Renal cortex interstitium (tissue), 15 donors: ENCODE measurements around the gene ALKBH2. TPM values are rescaled to one million over a fixed set of nuclear protein-coding genes. Genes with fewer than 3 reads are reported as not detected.

Source experiments
- DNase-seq, 11 donors: peaks; one replicate each; pipeline ENCODE4 v3.0.0-alpha.2; 2013; ENCODE audit warnings: low read depth in 9 of 11, low spot score in 4 of 11; ENCODE audit errors: extremely low read depth in 1 of 11
- long read RNA-seq, 16 experiments: transcript quantifications; one replicate each; lab custom pipeline, GENCODE V29; 2026
- polyA plus RNA-seq, 3 donors: library from polyadenylated mRNA; unstranded; fragments of 120-200 nt; gene quantifications; one replicate each; pipeline ENCODE4 v1.2.1, GENCODE V29; 2013; ENCODE audit not compliant: insufficient read length in 3 of 3

Gene ALKBH2
- 10 to 100 TPM; 30.2 to 34.3 (median 32.1) TPM for polyA plus RNA-seq
- long read RNA-seq, donor 1, partial matches to known transcripts: 0 of 10 reads
- long read RNA-seq, donor 1, other reads (novel, unspliced or antisense): 0 of 10 reads
- long read RNA-seq, donor 2, partial matches to known transcripts: 0 of 5 reads
- long read RNA-seq, donor 2, other reads (novel, unspliced or antisense): 0 of 5 reads
- long read RNA-seq, donor 3, transcript ALKBH2-202 (4 exons, 1,159 nt): major isoform, 7 of 18 reads
- long read RNA-seq, donor 3, partial matches to known transcripts: 7 of 18 reads
- long read RNA-seq, donor 3, other reads (novel, unspliced or antisense): 0 of 18 reads
- long read RNA-seq, donor 4, transcript ALKBH2-202 (4 exons, 1,159 nt): major isoform, 6 of 12 reads
- long read RNA-seq, donor 4, partial matches to known transcripts: 0 of 12 reads
- long read RNA-seq, donor 4, other reads (novel, unspliced or antisense): 0 of 12 reads
- long read RNA-seq, donor 5: 0 reads
- long read RNA-seq, donor 6, transcript ALKBH2-202 (4 exons, 1,159 nt): major isoform, 7 of 20 reads
- long read RNA-seq, donor 6, partial matches to known transcripts: 8 of 20 reads
- long read RNA-seq, donor 6, other reads (novel, unspliced or antisense): 0 of 20 reads
- long read RNA-seq, donor 7, transcript ALKBH2-201 (4 exons, 1,030 nt): minor isoform, 5 of 15 reads
- long read RNA-seq, donor 7, transcript ALKBH2-202 (4 exons, 1,159 nt): major isoform, 8 of 15 reads
- long read RNA-seq, donor 7, partial matches to known transcripts: 0 of 15 reads
- long read RNA-seq, donor 7, other reads (novel, unspliced or antisense): 0 of 15 reads
- long read RNA-seq, donor 8, transcript ALKBH2-202 (4 exons, 1,159 nt): major isoform, 15 of 53 reads
- long read RNA-seq, donor 8, transcript ALKBH2-203 (2 exons, 574 nt): minor isoform, 5 of 53 reads
- long read RNA-seq, donor 8, partial matches to known transcripts: 22 of 53 reads
- long read RNA-seq, donor 8, other reads (novel, unspliced or antisense): 5 of 53 reads
- long read RNA-seq, donor 9, transcript ALKBH2-202 (4 exons, 1,159 nt): major isoform, 8 of 12 reads
- long read RNA-seq, donor 9, partial matches to known transcripts: 0 of 12 reads
- long read RNA-seq, donor 9, other reads (novel, unspliced or antisense): 0 of 12 reads
- long read RNA-seq, donor 10, partial matches to known transcripts: 0 of 8 reads
- long read RNA-seq, donor 10, other reads (novel, unspliced or antisense): 0 of 8 reads
- long read RNA-seq, donor 11, partial matches to known transcripts: 0 of 8 reads
- long read RNA-seq, donor 11, other reads (novel, unspliced or antisense): 0 of 8 reads
- long read RNA-seq, donor 12, partial matches to known transcripts: 0 of 6 reads
- long read RNA-seq, donor 12, other reads (novel, unspliced or antisense): 0 of 6 reads
- long read RNA-seq, donor 13: 0 reads
- long read RNA-seq, donor 14, transcript ALKBH2-201 (4 exons, 1,030 nt): minor isoform, 5 of 14 reads
- long read RNA-seq, donor 14, transcript ALKBH2-202 (4 exons, 1,159 nt): major isoform, 6 of 14 reads
- long read RNA-seq, donor 14, partial matches to known transcripts: 0 of 14 reads
- long read RNA-seq, donor 14, other reads (novel, unspliced or antisense): 0 of 14 reads
- long read RNA-seq, donor 15, partial matches to known transcripts: 0 of 5 reads
- long read RNA-seq, donor 15, other reads (novel, unspliced or antisense): 0 of 5 reads
- long read RNA-seq, donor 16, transcript ALKBH2-201 (4 exons, 1,030 nt): minor isoform, 7 of 39 reads
- long read RNA-seq, donor 16, transcript ALKBH2-202 (4 exons, 1,159 nt): major isoform, 13 of 39 reads
- long read RNA-seq, donor 16, partial matches to known transcripts: 13 of 39 reads
- long read RNA-seq, donor 16, other reads (novel, unspliced or antisense): 0 of 39 reads

GRCh38 chr12:109093022-109093918 lies at the start of gene ALKBH2:
Gene ALKBH2 (minus strand): TSS chr12:109093472. CDS start chr12:109092786, 686 bp downstream.
- DNase-seq: peak in 10 of 11 donors; percentile 76 to 92 (median 89)

DNA sequence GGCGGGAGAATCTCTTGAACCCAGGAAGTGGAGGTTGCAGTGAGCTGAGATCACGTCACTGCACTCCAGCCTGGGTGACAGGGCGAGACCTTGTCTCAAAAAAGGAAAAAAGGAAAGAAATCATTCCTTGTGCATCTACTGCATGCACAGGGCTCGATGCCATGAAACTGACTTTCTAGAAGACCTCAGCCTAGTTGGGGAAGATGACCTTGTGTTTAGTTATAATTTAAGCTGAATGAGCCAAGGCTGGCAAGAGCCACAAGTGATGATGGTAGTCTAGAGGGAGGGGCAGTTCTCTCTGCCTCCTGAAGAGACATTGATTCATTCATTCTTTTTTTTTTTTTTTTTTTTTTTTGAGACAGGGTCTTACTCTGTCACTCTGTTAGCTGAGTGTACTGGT lies 47.3 kb upstream of the ALKBH2 start:
- DNase-seq: no peak

GRCh38 chr12:109139791-109140190 lies 46.5 kb upstream of the ALKBH2 start:
- no peak for DNase-seq

- DNase-seq: no peak
Measured at GRCh38 chr12:109139360-109139759, 46.1 kb upstream of the ALKBH2 start.

- DNase-seq: no peak
Measured at GRCh38 chr12:109137055-109137454, 43.8 kb upstream of the ALKBH2 start.

GRCh38 chr12:109134186-109134917 lies 41.1 kb upstream of the ALKBH2 start:
- no peak for DNase-seq

- peak in 1 of 11 donors; percentile 31 for DNase-seq
Measured at GRCh38 chr12:109131154-109132050, 38.1 kb upstream of the ALKBH2 start.

- no peak for DNase-seq
Measured at GRCh38 chr12:109130297-109131153, 37.3 kb upstream of the ALKBH2 start.

- DNase-seq: no peak
Measured at GRCh38 chr12:109127533-109128242, 34.4 kb upstream of the ALKBH2 start.

DNA sequence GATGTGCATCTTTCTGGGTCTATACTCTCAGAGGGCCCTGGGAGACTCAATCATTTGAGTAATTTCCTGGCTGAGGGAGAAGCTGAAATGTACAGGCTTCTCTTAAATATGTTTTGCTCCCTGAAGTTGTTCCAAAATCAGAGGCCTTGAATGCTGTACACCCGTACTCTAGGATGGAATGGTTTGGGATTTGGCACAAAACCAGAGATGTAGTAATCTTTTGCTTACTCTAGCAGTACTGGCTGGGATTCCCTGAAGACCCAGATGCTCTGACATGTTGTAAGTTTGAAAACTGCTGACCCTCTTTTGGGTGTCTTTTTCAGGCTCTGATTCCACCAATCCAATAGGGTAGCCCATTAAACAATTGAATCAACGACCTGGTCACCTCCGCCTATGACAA lies 33.5 kb upstream of the ALKBH2 start:
- no peak for DNase-seq

- no peak for DNase-seq
Measured at GRCh38 chr12:109125791-109126190, 32.5 kb upstream of the ALKBH2 start.

DNA sequence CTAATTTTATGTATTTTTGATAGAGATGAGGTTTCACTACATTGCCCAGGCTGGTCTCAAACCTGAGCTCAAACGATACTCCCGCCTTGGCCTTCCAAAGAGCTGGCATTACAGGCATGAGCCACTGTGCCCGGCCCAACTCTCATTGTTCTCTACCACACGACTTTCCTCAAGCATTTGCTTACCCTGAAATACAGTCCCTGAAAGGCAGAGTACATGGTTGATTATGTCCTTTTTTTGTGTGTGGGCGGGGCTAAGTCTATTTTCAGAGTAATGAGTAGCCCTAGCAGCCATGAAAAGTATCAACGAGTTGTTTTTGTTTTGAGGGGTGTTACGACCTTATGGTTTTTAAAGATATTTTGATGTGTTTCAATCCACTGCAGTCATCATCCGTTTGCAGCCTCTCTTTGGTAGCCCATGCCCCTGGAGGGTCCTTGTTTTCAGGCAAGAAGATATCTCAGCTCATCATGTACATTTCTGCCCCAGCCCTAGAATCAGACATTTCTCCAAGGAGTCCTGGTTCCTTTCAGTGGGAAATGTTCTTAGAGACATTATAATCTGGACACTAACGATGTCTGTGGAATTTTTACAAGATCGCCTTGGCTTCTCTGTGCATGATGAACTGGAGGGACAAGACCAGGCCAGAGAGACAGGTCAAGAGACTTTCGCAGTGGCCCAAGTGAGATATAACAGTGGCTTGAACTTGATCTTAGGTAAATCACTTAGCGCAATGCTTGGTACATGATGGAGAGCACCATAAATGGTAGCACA lies 31.8 kb upstream of the ALKBH2 start:
- DNase-seq: no peak

GRCh38 chr12:109121346-109121880 lies 28.1 kb upstream of the ALKBH2 start:
- DNase-seq: no peak
